NCI-H510A treated with DMSO at 0.1 percent for 48 hours (cell line): Measurements from ENCODE around the gene GPR3.

ENCODE experiments used
- DNase-seq: peaks from one replicate; lab custom pipeline; 2025; lab: John Stamatoyannopoulos, UW

Gene GPR3

DNA sequence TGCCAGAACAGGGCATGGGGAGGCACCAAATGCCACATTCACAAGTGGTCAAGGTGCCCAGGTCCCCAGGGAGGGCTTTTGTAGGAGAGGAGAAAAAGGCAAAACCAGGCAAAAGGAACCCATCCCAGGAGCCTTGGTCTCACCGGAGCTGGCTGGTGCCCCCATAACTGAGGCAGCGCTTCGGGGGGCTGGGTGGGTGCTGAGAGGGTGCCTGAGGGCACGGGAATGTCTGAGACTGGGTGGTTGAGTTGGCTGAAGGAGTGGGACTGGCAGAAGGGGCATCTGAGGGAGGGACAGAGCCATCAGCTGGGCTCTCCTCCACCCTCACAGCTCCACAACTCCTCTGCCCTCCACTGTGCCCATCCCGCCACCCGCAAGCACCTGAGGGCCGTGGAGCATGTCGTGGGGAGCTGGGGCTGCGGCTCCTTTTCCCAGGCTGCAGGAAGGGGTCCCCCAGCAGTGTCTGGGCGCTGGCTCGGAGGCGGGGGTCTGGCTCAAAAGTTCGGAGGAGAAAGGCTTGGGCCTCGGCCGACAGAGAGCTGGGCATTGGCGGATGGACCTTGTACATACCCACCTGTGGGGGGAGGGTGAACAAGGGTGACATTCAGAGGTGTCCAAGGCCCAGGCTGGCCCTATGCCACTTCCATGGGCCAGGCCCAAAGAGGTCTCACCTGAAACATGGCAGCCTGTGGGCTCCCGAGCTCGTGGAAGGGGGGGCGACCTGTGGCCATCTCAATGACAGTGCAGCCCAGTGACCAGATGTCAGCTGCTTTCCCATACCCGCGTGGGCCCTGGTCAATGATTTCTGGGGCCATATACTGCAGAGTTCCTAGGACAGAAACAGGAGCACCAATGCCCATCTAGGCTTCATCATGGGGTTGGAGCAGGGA, 34.1 kb upstream of the GPR3 start:
- DNase-seq, result no peak

DNA sequence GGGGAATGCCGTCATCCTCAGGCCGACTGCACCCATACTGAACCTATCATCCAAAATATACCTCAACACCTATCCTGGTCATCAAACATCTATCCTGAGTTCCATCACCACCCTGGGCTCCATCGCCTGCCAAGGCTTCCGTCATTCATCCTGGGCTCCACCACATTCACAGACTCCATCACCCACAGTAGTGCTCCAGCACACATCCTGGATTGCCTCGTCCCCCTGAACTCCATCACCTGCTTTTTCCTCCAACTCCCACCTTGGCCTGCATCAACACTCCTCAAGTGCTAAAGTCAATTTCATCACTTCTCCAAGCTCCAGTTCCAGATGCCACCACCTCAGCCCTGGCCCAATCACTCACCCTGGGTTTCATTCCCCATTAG, 33.5 kb upstream of the GPR3 start:
- DNase-seq, result no peak

DNA sequence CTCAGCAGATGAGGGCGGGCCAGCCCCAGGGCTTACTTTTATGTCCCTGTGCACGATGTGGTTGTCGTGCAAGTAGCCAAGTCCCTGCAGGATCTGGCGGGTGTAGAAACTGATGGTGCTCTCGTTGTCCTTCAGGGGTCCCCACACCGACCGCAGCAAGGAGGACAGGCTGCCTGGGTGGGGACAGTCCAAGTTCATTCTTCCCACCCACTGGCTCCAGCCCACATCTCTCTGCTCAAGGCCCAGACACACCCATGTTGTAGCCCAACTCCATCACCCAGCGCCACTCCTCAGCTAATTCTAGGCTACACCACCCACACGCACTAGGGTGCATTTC, 32.6 kb upstream of the GPR3 start:
- no peak for DNase-seq

DNA sequence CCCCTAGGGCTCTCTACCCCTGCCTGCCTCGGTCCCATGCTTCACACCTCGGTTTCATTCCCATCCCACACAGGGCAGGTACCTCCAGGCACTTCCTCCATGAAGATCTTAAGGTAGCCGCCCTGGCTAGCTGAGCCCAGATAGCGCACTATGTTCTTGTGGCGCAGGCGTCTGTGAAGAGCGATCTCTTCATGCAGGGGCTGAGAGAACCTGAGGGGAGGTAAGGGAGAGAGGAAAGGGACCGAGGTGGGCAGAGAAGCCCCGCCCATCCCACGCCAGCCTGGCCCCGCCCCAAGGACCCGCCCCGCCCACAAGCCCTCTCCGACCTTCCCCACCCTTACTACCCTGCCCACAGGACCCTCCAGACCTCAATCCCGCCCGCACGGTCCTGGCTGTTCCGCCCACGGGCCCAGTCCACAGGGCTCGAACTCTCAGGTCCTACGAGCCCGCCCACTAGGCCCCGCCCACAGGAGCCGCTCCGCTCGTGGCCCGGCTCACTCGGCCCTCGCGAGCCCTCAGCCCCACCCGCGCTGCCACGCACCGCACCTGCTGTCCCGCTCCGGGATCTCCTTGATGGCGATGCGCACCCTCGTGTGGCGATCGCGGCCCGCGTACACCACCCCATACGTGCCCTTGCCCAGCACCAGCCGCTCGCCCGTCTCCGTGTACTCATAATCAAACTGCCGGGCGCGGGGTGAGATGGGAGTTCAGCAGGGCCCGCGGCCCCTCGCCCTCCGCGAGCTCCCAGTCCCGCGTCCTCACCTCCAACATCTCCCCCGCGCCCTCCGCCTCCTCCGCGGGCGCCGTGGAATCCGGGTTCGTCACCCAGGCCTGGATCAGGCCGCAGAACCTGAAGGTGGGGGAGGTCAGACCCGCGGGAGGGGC, 32.0 kb upstream of the GPR3 start:
- DNase-seq, result no peak

DNA sequence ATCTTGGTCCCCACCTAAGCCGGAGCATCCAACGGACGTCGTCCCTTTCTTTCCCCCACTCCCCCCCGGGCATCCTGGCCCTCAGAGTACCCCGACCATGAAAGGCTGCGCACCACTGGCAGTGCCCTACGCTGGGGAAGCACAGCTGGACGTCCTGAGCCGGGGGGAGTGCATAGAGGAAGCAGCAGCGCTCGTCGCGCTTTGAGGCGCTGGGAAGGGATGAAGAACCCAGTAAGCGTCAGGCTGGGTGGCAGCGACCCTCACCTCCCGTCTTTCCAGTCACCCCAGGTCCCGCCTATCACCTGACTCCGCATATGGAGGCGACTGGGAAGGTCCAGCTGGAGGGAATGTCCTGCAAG, 31.4 kb upstream of the GPR3 start:
- DNase-seq, result no peak

DNA sequence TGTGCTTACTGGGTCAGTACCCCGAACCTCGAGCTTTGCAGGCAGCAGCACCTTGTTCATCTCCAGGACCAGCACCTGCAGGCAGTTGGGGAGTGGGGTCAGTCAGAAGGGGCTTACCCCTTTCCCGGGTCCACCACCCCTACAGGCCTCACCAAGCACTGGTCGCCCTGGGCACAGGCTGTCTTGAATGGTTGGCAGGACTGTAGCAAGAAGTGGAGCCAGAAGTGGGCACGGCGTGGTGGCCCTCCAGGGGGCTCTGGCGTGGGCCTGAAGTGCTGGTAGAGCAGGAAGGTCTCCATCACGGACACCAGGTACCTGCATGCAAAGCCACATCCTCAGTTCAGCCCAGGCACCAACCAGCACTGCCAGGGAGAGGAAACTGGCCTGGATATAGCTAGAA, 30.9 kb upstream of the GPR3 start:
- no peak for DNase-seq

DNA sequence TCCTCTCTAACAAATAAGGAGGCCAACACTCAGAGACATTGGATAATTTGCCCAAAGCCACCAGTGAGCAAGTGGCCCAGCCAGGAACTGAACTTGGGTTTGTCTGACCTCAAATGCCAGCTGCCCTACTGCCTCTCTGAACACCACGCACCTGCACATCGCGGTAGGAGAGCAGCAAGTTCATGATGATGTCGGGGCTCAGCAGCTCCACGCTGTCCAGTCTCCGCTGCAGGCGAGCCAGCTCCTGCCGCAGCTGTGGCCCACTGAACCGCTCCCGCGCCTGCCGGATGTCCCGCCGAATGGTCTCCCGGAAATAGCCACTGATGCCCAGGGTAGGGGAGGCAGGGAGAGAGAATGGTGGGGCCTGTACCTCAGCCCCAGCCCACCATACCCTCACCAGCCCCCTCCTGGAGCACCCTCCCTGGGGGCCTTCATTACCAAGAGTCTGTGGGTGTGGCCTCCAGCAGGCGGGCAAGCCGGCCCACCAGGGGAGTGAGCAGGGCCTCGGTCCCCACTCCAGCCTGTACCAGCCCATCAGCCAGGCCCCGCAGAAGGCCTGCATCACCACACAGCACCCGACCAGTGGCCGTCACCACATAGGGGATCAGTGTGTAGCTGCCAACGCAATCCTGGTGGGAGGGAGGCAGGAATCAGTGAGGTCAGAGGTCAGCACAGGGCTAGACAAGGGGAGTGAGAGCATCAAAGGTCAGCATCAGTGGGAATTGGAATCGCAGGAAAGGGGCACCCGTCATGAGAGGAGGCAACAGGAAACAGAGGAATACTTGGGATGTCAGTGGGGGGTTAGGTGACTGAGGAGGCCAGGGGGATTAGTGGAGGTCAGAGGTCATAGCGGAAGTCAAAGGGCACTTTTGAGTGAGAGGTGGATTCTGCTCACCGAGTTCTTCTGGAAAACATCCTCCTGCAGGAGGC, 28.4 kb upstream of the GPR3 start:
- no peak for DNase-seq

DNA sequence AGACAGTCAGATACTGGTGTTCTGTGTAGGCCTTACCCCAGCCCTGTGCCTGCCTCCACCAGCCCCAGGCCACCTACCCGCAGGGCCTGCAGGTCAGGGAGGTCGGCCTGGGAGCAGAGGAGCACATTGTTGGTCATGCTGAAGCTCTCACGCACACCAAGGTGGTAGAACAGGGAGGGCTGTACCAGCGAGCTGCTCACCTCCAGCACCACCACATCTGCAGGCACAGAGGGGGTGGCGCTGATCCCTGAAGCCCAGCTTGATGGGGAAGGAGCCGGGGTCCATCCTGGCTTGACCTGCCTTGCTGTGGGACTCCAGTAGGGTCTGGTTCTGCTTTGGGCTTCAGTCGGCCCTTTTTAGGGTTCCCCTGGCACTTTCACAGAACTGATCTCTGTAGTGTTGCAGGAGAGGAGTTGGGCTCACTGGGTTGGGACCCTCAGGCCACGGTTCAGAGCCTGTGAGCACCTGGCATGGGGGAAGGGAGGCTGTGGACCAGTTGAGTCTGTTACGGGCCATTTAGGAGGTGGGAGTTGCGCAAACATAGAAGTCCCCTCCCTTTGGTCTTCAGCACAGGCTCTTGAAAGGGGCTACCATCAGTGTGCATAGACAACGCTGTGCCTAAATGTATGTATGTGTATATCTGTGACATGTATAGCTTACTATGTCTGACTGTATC, 27.6 kb upstream of the GPR3 start:
- DNase-seq, result no peak

DNA sequence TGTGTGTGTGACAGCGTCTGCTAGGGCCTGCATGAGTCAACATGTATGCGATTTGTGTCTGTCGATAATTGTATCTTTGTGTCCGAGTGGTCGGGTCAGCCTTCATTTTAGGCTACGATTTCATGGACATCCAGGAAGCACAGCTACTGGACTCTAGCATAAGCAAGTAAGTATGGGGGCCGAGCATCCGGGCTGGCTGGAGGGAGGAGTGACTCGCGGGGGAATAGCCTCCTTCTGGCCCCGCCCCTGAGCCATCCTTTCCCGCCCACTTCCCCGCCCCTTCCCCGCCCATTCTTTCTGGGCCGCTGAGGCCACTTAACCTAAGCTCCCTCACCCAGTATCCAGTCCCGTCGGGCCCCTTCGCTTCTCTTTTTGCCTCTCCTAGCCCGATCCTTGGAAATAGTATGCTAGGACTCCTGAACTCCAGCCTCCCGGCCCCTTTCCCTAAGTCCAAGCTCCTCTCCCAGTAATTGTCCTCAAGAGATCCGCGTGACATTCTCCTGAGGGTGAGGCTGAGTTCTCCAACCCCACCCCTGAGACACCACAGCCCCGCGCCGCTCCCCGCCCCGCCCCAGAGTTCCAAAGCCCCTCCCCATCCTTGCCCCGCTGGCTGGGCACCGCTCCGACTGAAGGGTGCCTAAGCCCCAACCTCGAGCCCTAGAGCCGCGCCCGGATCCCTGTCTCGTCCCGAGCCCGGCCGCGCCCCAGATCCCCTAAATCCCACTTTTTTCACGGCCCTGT, 26.9 kb upstream of the GPR3 start:
- peak; percentile 81 for DNase-seq

DNA sequence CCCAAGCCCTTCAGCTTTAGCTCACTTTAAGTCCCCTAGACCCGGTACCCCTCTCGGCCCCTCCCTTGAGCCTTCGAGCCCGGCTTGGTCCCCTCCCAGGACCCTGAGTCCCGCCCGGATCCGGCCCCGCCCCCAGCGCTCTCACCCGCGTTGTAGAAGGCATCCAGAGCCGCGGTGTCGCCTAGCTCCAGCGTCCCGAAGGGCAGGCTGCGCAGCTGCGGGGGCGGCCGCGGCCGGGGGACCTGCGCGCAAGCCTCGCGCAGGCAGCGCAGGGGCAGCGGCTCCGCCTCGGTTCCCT, 26.4 kb upstream of the GPR3 start:
- DNase-seq, result peak; percentile 78

DNA sequence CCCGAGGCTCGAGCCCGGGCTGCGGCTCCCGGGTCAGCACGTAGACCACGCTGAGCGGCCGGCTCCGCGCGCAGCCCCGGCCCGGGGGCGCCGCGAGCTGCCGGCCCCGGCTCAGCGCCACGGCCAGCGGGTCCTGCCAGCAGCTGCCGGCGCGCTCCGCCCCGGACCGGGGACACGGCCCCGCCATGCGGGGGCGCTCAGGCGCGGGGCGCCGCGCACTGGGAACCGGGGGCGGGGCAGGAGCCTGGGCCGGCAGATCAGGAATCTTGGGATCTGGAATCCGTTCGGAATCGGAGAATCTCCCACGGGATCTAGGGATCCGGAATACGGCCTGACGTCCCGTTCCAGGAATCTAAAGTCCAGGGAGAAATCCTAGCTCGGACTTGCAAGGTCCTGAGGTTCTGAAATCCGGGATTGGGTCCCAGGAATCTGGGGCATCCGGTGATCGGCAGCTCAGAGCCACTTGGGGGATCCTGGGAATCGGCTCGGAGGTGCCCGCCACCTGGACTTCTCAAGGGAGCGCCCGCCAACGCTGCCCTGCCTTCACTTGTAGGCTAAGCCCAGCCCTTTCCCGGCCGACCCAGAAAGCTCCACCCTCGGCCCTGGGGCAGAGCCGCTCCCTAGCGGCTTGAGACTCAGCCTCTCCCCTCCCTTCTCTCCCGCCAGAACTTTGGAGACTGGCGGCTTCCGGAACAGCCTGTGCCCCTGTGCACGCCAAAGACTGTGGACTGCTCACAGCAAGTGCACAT, 25.8 kb upstream of the GPR3 start, which contains the start of gene MAP3K6:
Gene MAP3K6 (minus strand): TSS at position 551 of the 749 bp plus-strand sequence. CDS start 364 bp downstream, at position 187.
- DNase-seq, result peak; percentile 83

DNA sequence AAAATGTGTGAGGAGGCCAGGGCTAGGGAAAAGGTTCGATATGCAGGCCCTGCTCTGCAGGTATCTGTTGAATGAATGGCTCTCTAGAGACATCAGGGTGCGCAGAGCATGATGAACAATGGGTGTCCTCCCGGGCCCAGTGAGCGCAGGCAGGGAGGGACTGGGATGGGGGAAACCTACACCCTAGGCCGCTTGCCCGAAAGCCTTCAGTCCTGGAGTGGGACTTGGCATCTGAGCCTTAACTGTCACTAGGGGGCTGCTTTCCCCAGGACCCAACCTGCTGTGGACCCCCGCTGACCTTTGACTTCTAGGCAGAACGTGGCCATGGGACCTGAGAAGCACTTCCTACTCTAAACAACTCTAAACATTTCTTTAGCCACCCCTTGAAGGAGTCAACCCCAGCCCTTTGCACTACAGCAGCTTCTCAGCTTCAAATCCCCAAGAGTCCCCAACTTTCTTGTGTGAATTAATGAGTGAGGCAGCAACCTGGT, 25.2 kb upstream of the GPR3 start:
- no peak for DNase-seq

DNA sequence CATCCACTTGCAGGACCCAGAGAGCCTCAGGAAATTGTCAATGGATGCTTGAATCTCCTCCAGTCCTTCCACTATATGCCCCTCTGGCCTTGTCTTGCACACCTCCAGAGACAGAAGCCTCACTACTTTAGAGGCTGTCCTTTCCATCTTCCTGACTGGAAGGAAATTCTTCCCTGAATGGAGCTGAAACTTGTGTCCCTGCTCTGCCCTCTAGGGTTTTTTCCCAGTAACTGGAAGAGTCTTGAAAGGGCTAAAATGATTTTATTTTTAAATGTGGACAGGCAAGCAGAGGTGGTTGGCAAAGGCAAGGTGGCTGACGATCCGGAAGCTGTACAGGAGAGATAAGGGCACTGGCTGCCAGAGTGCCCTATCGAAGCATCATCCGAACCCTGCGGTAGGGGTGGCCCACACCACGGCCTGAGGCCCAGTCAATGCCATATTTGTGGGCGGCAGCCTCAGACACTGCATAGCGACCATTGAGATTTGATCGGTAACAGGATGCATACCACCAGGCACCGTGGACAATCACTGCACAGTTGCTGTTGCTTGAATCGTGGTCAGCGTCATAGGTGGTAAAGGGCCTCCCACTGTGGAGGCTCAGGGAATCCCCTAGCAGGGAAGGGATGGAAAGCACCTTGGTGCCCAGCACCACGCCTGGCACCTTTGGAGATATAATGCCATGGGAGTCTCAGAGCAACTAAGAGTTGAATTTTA, 23.4 kb upstream of the GPR3 start:
- DNase-seq, result no peak

DNA sequence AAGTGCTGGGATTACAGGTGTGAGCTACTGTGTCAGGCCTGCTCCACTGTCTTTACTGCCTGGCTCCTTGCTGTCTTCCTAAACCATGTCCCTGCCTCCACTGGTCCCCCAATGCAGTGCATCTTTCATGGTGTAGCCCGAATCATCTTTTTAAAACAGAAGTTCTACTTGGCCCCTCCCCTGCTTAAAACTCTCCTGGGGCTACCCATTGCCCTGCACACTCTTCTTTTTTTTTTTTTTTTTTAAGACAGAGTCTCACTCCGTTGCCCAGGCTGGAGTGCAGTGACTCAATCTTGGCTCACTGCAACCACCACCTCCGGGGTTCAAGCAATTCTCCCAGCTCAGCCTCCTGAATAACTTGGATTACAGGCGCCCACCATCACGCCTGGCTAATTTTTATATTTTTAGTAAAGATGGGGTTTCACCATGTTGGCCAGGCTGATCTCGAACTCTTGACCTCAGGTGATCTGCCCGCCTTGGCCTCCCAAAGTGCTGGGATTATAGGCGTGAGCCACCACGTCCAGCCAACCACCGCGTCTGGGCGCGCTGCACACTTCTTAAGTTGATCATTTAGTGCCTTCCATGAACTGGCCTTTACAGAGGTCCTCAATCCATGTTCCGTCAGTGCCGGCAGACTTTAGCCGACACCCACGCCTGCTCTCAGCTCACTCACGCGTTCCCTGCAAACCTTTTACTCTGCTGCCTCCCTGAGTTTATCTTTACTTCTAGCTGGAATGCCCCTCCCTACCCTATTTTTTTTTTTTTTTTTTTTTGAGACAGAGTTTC, 20.2 kb upstream of the GPR3 start:
- no peak for DNase-seq

DNA sequence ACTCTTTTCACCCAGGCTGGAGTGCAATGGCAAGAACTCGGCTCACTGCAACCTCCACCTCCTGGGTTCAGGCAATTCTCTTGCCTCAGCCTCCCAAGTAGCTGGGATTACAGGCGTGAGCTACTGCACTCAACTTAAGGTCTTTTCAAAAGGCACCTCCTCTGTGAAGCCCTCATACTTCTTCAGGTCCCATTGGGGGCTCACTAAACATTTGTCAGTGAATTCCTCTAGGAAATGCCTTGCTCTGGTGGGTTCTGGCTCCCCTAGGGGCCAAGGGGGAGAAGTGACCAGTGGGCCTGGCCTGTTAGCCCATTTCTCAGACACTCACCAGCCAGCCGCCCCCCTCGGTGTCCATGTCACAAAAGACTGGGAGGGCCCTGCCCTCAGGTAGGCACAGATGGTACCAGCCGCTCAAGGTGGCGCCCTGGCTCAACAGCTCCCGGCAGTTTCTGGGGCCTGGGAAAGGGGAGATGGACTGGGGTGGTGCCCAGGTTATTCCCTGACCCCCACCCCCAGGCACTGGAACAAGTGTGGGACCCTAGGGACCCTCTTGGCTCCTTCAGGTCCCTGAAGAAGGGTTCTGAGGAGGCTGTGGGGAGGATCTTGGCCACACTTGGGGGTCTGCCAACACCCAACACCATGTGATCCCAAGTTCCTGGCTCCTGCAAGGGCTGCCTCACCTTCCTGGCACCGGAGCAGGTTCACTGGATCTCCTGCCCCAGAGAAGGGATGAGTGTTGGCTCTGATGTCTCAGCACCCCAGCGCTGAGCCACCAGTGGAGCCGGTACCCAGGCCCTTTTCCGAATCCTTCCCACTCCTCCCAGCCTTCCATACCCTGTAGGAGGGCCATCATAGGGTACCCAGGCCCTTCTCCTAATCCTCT, 19.4 kb upstream of the GPR3 start:
- DNase-seq, result no peak

DNA sequence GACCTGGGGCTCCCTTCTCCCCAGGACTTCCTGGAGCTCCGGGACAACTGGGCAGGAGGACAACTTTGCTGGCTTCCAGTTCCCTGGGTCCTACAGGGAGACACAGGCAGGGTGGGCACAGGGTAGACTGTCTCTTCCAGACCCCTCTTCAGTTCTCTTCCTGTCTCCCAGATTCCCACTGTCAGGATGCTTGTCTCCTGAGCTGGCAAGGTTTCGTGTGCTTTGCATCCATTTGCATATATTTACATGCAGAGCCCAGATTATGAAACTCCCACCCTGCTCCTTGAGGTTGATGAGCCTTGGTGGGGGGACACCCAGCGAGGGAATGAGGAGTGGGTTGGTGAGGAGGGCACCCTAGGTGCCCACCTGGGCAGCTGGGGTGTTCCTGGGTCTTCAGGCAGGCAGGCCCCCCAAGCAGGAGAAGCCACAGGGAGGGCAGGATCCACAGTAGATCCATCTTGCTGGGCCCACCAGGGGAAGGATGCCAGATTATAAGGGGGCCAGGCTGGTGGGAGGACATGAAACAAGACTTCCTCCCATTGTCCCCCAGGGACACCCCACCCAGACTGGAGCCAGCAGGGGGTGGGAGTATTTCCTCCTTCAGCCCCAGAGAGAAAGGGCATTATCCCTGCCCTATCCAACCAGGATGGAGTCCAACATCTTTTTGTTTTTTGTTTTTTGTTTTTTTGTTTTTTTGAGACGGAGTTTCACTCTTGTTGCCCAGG, 17.9 kb upstream of the GPR3 start, which contains the start of gene FCN3:
Gene FCN3 (minus strand): TSS at position 463 of the 725 bp plus-strand sequence. CDS start 6 bp downstream, at position 457.
- DNase-seq, result no peak
